ENCODE measurements around the gene MPPED2. TPM values are rescaled to one million over a fixed set of nuclear protein-coding genes. Genes with fewer than 3 reads are reported as not detected.

The MPPED2 gene
- total RNA-seq, 1 experiment from 2014 or later, result 4.7 TPM

GRCh38 chr11:30594646-30595411 is 8.7 kb upstream of the MPPED2 start:
- Histone ChIP-seq H2BK15ac (ENCODE audit: low read depth, low read length) (no peak overlapping the region), H3K4ac (ENCODE audit: low read depth, low read length) (no peak overlapping the region), H3K4me2 (ENCODE audit: insufficient read depth, insufficient read length, low read length) (no peak overlapping the region), H4K91ac (ENCODE audit: insufficient read length, low read depth, low read length) (no peak overlapping the region), H4K20me1 (ENCODE audit: control insufficient read depth, insufficient read depth, insufficient read length) (no peaks in the 10 kb centered on the region), H3K23ac (ENCODE audit: insufficient read length, low read depth, low read length) (no peak overlapping the region), H3K18ac (ENCODE audit: insufficient read length, low read depth, low read length) (no peak overlapping the region), H4K5ac (ENCODE audit: insufficient read length, low read depth, low read length) (no peak overlapping the region), H3K14ac (ENCODE audit: insufficient read depth, low read length) (no peak overlapping the region), H4K8ac (replicated peaks; ENCODE audit: insufficient read length, low read depth, low read length) (no peak overlapping the region), H3K79me1 (ENCODE audit: insufficient read depth, low read depth, low read length, poor library complexity, severe bottlenecking) (no peaks in the 10 kb centered on the region), H2BK5ac (ENCODE audit: insufficient read length, low read length) (no peak overlapping the region), H2AFZ (ENCODE audit: low read length) (no peak overlapping the region), H2BK12ac (ENCODE audit: insufficient read length, low read depth, low read length) (no peak overlapping the region), H2BK120ac (ENCODE audit: low read depth, low read length, poor library complexity, severe bottlenecking) (no peak overlapping the region), H3K9me3 (ENCODE audit: control insufficient read depth, low read depth, low read length) (no peaks in the 10 kb centered on the region), H2BK20ac (ENCODE audit: low read depth, low read length, poor library complexity, severe bottlenecking) (no peak overlapping the region), H3K27me3 (ENCODE audit: insufficient read depth, low read length) (no peaks in the 10 kb centered on the region), H2AK5ac (ENCODE audit: insufficient read length, low read length) (no peak overlapping the region), H3K23me2 (ENCODE audit: insufficient read length, low read depth, low read length, poor library complexity, severe bottlenecking) (no peaks in the 10 kb centered on the region), H3K27ac (ENCODE audit: insufficient read length, low read depth, low read length) (no peak overlapping the region), H3K4me1 (ENCODE audit: insufficient read depth, low read length) (no peaks in the 10 kb centered on the region), H3T11ph (ENCODE audit: low read length) (no peak overlapping the region), H3K56ac (ENCODE audit: insufficient read length, low read depth, low read length) (no peak overlapping the region), H3K79me2 (ENCODE audit: insufficient read depth, low read length) (no peaks in the 10 kb centered on the region), H3K9ac (ENCODE audit: extremely low read depth, insufficient read length, low read length) (no peak overlapping the region)
- Mint-ChIP-seq H3K4me1 (peaks cover 12 to 15% of the 10 kb centered on the region in 2 experiments), H3K9me3 (no peaks in the 10 kb centered on the region), H3K36me3 (ENCODE audit: insufficient read depth in 1 of 3, low read depth in 3 of 3) (no peaks in the 10 kb centered on the region), H3K4me3 (no peak overlapping the region), H3K27ac (no peak overlapping the region), H3K27me3 (ENCODE audit: low read depth) (no peaks in the 10 kb centered on the region)
- no CpG with 5 or more reads among the region's 8 CpGs for WGBS (ENCODE audit: extremely low coverage, insufficient read length, low lambda C conversion rate)
- no peak for DNase-seq
- no peak for TF ChIP-seq CTCF (conservative IDR thresholded peaks at IDR 0.05)

Measured in H9 (cell line).